ENCODE measurements around the gene VANGL2.

The VANGL2 gene

DNA sequence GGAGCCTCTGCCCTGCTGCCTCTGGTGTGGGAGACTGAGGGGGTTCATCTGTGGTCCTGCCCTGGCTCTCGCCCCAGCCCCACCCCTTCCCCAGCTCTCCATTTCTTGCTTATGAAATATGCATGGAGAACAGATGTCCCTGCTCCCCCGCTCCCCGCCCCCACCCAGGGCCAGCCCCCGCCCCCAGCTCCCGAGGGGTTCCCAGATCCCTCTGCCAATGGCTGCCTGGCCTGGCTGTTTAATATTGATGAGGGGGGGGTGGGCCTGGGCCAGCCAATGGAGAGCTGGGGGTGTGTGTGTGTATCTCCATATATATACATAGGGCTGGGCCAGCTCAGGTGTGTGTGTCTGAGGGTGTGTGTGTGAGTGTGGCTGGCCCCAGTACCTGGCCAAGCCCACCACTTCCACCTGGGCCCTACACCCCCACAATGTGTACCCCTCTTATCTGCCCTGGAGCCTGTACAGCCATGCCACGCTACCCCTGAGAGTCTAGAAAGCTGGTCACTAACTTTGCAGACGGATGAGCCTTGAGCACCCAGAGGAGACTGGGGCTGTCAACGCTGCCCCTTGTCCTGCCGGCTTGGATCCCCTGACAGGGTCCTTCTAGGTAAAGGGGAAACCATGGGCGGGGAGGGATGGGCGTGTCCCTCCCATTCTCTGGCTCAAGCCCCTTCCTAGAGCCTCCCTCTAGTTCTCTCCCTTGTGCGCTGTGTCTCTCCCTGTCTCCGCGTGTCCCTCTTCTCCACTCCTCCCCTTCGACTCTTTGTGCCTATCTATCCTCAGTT is 33.4 kb upstream of the VANGL2 start, which contains the start of gene NHLH1:
Gene NHLH1, plus strand, starts transcription at position 341 of the 785 bp plus-strand sequence. CDS start 3,661 bp downstream, outside the sequence.
- no peak for DNase-seq
- Mint-ChIP-seq H3K27me3 (ENCODE audit: low read depth, poor library complexity) (peaks cover 6% of the 10 kb centered on the region), H3K27ac (no peak within 1 kb of the TSS), H3K36me3 (ENCODE audit: low read depth) (no peaks in the 10 kb centered on the region), H3K4me1 (peaks cover 51% of the 10 kb centered on the region), H3K4me3 (no peak within 1 kb of the TSS), H3K9me3 (no peaks in the 10 kb centered on the region)
- TF ChIP-seq, protein P1, sequence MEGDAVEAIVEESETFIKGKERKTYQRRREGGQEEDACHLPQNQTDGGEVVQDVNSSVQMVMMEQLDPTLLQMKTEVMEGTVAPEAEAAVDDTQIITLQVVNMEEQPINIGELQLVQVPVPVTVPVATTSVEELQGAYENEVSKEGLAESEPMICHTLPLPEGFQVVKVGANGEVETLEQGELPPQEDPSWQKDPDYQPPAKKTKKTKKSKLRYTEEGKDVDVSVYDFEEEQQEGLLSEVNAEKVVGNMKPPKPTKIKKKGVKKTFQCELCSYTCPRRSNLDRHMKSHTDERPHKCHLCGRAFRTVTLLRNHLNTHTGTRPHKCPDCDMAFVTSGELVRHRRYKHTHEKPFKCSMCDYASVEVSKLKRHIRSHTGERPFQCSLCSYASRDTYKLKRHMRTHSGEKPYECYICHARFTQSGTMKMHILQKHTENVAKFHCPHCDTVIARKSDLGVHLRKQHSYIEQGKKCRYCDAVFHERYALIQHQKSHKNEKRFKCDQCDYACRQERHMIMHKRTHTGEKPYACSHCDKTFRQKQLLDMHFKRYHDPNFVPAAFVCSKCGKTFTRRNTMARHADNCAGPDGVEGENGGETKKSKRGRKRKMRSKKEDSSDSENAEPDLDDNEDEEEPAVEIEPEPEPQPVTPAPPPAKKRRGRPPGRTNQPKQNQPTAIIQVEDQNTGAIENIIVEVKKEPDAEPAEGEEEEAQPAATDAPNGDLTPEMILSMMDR (IDR thresholded peaks at IDR 0.05): no peak

DNA sequence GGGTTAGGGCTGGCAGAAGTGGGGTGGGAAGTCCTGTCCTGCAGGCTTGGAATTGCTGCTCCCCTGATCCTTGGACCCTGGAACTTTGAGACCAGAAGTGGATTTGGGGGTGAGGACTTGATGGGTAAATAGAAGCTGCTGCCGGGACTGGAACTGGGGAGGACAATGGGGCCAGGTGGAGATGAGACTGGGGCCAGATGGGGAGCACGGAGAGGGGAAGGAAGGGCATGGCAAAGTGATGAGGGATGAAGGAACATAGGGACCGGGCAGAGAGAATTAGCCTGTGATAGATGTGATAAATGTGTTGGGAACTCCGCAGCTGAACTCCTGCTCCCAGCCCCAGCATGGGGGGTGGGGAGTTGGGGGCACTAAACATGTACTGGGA is 32.9 kb upstream of the VANGL2 start:
- no peaks in the 10 kb centered on the region for H3K36me3 Mint-ChIP-seq (ENCODE audit: low read depth)

DNA sequence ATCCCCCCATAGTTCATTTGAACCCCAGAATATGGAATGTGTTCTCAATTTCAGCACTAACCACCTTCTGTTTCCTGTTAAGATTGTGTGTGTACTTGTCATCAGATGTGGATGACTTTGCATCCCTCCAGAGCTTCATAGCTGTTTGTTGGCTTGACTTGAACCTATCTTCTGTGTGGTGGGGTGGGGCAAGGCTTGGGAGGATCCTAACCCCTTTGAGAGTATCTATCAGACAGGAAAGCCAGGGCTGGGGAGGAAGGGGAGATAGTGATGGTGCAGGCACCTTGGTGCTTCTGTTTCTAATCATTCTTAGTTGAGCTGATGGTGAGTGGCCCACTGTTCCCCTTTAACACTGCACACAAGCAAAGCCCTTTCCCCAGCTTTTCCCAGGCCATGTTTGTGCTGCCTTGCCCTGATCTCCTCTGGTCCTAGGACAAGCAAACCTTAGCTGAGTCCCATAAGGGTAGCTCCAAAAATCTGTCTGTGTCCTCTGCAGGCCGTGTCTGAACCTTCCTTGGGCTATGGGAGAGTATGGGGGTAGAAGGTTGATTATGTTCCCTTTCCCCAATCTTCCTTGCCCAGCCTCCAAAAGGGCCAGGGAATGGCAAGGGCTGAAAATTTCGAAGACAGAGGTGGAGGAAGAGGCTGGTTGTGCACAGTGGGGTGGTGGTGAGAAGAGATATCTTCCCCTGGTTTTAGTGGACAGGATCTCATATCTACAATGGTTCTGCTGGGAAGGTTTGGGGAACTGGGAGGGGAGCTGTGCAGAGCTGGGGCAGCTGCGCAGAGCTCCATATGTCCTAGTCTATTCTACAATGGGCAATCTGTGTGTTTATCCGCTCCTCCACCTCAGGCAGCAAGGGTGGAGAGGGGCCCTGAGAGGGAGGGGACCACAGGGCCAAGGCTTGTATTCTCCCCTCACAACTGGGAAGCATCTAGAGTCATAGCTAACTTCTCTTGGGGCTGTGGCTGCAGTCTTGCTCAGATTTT is 32.1 kb upstream of the VANGL2 start:
- H3K27me3 Mint-ChIP-seq (ENCODE audit: low read depth, poor library complexity): peaks cover 6% of the 10 kb centered on the region
- no peaks in the 10 kb centered on the region for H3K36me3 Mint-ChIP-seq (ENCODE audit: low read depth)
- no peaks in the 10 kb centered on the region for H3K9me3 Mint-ChIP-seq
- no peak overlapping the region for H3K27ac Mint-ChIP-seq
- TF ChIP-seq, protein P1 (IDR thresholded peaks at IDR 0.05): no peak
- DNase-seq: no peak
- peaks cover 46% of the 10 kb centered on the region for H3K4me1 Mint-ChIP-seq
- H3K4me3 Mint-ChIP-seq: no peak overlapping the region

More for the DNA sequence above, 32.9 kb upstream of the VANGL2 start:
- Mint-ChIP-seq H3K9me3 (no peaks in the 10 kb centered on the region), H3K4me3 (no peak overlapping the region), H3K4me1 (peaks cover 50% of the 10 kb centered on the region), H3K27ac (no peak overlapping the region), H3K27me3 (ENCODE audit: low read depth, poor library complexity) (peaks cover 6% of the 10 kb centered on the region)
- TF ChIP-seq, protein P1 (IDR thresholded peaks at IDR 0.05): no peak
- no peak for DNase-seq

DNA sequence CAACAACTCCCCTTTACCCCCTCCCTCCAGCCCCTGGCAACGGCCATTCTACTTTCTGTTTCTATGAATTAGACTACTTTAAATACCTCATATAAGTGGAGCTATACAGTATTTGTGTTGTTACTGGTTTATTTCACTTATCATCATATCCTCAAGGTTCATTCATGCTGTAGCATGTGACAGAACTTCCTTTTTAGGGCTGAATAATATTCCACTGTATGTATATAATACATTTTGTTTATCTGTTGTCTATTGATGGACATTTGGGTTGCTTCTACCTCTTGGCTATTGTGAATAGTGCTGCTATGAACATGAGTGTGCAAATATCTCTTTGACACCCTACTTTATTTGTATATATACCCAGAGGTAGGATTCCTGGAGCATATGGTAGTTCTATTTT is 31.3 kb upstream of the VANGL2 start:
- peaks cover 44% of the 10 kb centered on the region for H3K4me1 Mint-ChIP-seq
- DNase-seq: no peak
- H3K4me3 Mint-ChIP-seq: no peak overlapping the region
- no peak overlapping the region for H3K27ac Mint-ChIP-seq
- no peaks in the 10 kb centered on the region for H3K36me3 Mint-ChIP-seq (ENCODE audit: low read depth)
- no peaks in the 10 kb centered on the region for H3K9me3 Mint-ChIP-seq
- TF ChIP-seq, protein P1 (IDR thresholded peaks at IDR 0.05): no peak
- H3K27me3 Mint-ChIP-seq (ENCODE audit: low read depth, poor library complexity): peaks cover 6% of the 10 kb centered on the region

DNA sequence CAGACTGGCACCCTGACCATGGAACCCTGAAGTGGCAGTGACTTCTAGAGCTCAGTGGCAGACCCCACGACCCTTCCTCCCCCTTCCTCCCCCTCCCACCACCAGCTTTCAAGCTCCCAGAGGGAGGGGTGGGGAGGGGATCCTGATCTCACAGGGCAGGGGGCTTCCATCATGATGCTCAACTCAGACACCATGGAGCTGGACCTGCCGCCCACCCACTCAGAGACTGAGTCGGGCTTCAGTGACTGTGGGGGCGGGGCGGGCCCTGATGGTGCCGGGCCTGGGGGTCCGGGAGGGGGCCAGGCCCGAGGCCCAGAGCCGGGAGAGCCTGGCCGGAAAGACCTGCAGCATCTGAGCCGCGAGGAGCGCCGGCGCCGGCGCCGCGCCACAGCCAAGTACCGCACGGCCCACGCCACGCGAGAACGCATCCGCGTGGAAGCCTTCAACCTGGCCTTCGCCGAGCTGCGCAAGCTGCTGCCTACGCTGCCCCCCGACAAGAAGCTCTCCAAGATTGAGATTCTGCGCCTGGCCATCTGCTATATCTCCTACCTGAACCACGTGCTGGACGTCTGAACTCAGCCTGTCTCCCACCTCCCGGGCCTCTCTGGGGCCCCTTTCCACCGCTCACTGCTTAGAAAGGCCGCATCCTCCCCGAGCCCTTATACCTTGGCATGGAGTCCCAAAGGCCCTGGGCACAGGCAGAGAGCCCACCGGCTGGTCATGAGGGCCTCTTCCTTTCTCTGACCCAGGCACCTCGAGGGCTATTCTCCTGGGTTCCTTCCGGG is 29.6 kb upstream of the VANGL2 start:
- H3K36me3 Mint-ChIP-seq (ENCODE audit: low read depth): no peaks in the 10 kb centered on the region
- no peak overlapping the region for H3K4me3 Mint-ChIP-seq
- H3K4me1 Mint-ChIP-seq: peaks cover 49% of the 10 kb centered on the region
- no peak overlapping the region for H3K27ac Mint-ChIP-seq
- TF ChIP-seq, protein P1 (IDR thresholded peaks at IDR 0.05): no peak
- no peak for DNase-seq
- H3K9me3 Mint-ChIP-seq: no peaks in the 10 kb centered on the region
- H3K27me3 Mint-ChIP-seq (ENCODE audit: low read depth, poor library complexity): peaks cover 6% of the 10 kb centered on the region
